Hepatocyte (in vitro differentiated cells): ENCODE results near the gene PPP1R3G. TPM values are rescaled to one million over a fixed set of nuclear protein-coding genes. Genes with fewer than 3 reads are reported as not detected.

Experiments used
- DNase-seq: peaks from one replicate; pipeline ENCODE4 v3.0.0-alpha.2; 2016; ENCODE audit warnings: low spot score
- H2AFZ ChIP-seq: fragments of 200-600 bp; sonication (generic); 2 replicates; pipeline ENCODE4 v1.6.0; 2016; ENCODE audit warnings: antibody characterized with exemption, mild to moderate bottlenecking
- H3K27ac ChIP-seq: fragments of 200-600 bp; sonication (generic); 2 replicates; pipeline ENCODE4 v1.5.1; 2016; ENCODE audit warnings: mild to moderate bottlenecking
- H3K27me3 ChIP-seq: fragments of 200-600 bp; sonication (generic); 2 replicates; pipeline ENCODE4 v1.6.1; 2016
- H3K36me3 ChIP-seq: fragments of 200-600 bp; sonication (generic); replicated peaks from 2 replicates; pipeline ENCODE4 v1.5.1; 2016; ENCODE audit warnings: low read depth; ENCODE audit not compliant: insufficient read depth
- H3K4me1 ChIP-seq: fragments of 200-600 bp; sonication (generic); 2 replicates; pipeline ENCODE4 v1.5.1; 2016; ENCODE audit warnings: mild to moderate bottlenecking, moderate library complexity; ENCODE audit not compliant: insufficient read depth
- H3K4me2 ChIP-seq: fragments of 200-600 bp; sonication (generic); 2 replicates; pipeline ENCODE4 v1.6.0; 2016
- H3K4me3 ChIP-seq: fragments of 200-600 bp; sonication (generic); 2 replicates; pipeline ENCODE4 v1.5.1; 2016; ENCODE audit warnings: mild to moderate bottlenecking
- H3K79me2 ChIP-seq: fragments of 200-600 bp; sonication (generic); 2 replicates; pipeline ENCODE4 v1.6.0; 2017; ENCODE audit warnings: mild to moderate bottlenecking
- H3K9me2 ChIP-seq: fragments of 200-600 bp; sonication (generic); replicated peaks from 2 replicates; pipeline ENCODE4 v1.6.0; 2017; ENCODE audit warnings: mild to moderate bottlenecking; ENCODE audit not compliant: insufficient read depth
- H3K9me3 ChIP-seq: fragments of 200-600 bp; sonication (generic); 2 replicates; pipeline ENCODE4 v1.5.1; 2016; ENCODE audit warnings: low read depth, mild to moderate bottlenecking
- H4K20me1 ChIP-seq: fragments of 200-600 bp; sonication (generic); 2 replicates; pipeline ENCODE4 v1.6.0; 2016; ENCODE audit warnings: mild to moderate bottlenecking; ENCODE audit not compliant: insufficient read depth, poor library complexity, severe bottlenecking
- CTCF ChIP-seq: fragments of 200-600 bp; sonication (generic); IDR thresholded peaks from 2 replicates; pipeline ENCODE4 v1.5.1; 2016; ENCODE audit warnings: antibody characterized with exemption, mild to moderate bottlenecking; ENCODE audit not compliant: poor library complexity
- EZH2 ChIP-seq: fragments of 200-600 bp; sonication (generic); IDR thresholded peaks from 2 replicates; pipeline ENCODE4 v1.6.1; 2016; ENCODE audit warnings: antibody characterized with exemption, mild to moderate bottlenecking, borderline replicate concordance
- EZH2phosphoT487 ChIP-seq: fragments of 200-600 bp; sonication (generic); IDR thresholded peaks from one replicate; pipeline ENCODE4 v1.6.1; 2018; ENCODE audit warnings: antibody characterized with exemption, mild to moderate bottlenecking, low read depth, moderate library complexity; ENCODE audit not compliant: unreplicated experiment, severe bottlenecking
- WGBS: methylation state at CpG from one replicate; pipeline ENCODE4 v1.1.6; 2016; ENCODE audit warnings: low lambda C conversion rate; ENCODE audit errors: missing lambda C conversion rate; 5-methylcytosine and 5-hydroxymethylcytosine counted together
- polyA plus RNA-seq: library from polyadenylated mRNA; unstranded; fragments of >200 nt; fragmentation: Nextera tagmentation; extraction: Ambion mirVana; gene quantifications from 2 replicates; pipeline ENCODE4 v1.2.1, GENCODE V29; 2016
- total RNA-seq: library from RNA; depleted of rRNA; stranded (reverse); fragments of >200 nt; gene quantifications from 2 replicates; pipeline ENCODE4 v1.2.3, GENCODE V29; 2014

Gene PPP1R3G
- total and polyA plus RNA-seq, 2 experiments from 2014 or later = 0.47 to 0.82 TPM

- WGBS = 73% methylated on average over 12 of the region's 12 CpGs
- Histone ChIP-seq H4K20me1 (no peaks in the 10 kb centered on the region), H3K79me2 (no peaks in the 10 kb centered on the region), H3K9me3 (no peaks in the 10 kb centered on the region), H3K27ac (no peak overlapping the region), H3K4me3 (no peak overlapping the region), H3K4me2 (no peak overlapping the region), H3K36me3 (no peaks in the 10 kb centered on the region), H3K27me3 (peaks cover 20% of the 10 kb centered on the region), H2AFZ (no peak overlapping the region), H3K4me1 (peaks cover 8% of the 10 kb centered on the region), H3K9me2 (no peaks in the 10 kb centered on the region)
- no peak for TF ChIP-seq EZH2phosphoT487
- no peak for TF ChIP-seq CTCF
- no peak for TF ChIP-seq EZH2
- peak; percentile 60 for DNase-seq
These were observed 2.4 kb upstream of the PPP1R3G start for GRCh38 chr6:5082487-5083306.

GRCh38 chr6:5083307-5083583, 1.9 kb upstream of the PPP1R3G start:
- 80% methylated on average over 4 of the region's 4 CpGs for WGBS
- DNase-seq = no peak
- H3K36me3 ChIP-seq = no peaks in the 10 kb centered on the region
- no peaks in the 10 kb centered on the region for H3K9me3 ChIP-seq
- H3K9me2 ChIP-seq = no peaks in the 10 kb centered on the region
- no peak overlapping the region for H3K4me2 ChIP-seq
- H4K20me1 ChIP-seq = no peaks in the 10 kb centered on the region
- H3K4me3 ChIP-seq = no peak overlapping the region
- H3K27me3 ChIP-seq = peaks cover 20% of the 10 kb centered on the region
- no peaks in the 10 kb centered on the region for H3K79me2 ChIP-seq
- H2AFZ ChIP-seq = no peak overlapping the region
- no peak for TF ChIP-seq EZH2
- peaks cover 8% of the 10 kb centered on the region for H3K4me1 ChIP-seq
- no peak overlapping the region for H3K27ac ChIP-seq

- no peak overlapping the region for H3K27ac ChIP-seq
- H3K4me1 ChIP-seq = peaks cover 8% of the 10 kb centered on the region
- peak overlapping the region; percentile 78 for H3K4me3 ChIP-seq
- H4K20me1 ChIP-seq = no peaks in the 10 kb centered on the region
- no peak for DNase-seq
- peaks cover 20% of the 10 kb centered on the region for H3K27me3 ChIP-seq
- H3K79me2 ChIP-seq = no peaks in the 10 kb centered on the region
- H3K36me3 ChIP-seq = no peaks in the 10 kb centered on the region
- no peaks in the 10 kb centered on the region for H3K9me3 ChIP-seq
- no peak for TF ChIP-seq CTCF
- peak overlapping the region; percentile 97 for H2AFZ ChIP-seq
- peak overlapping the region; percentile 100 for H3K4me2 ChIP-seq
- no peaks in the 10 kb centered on the region for H3K9me2 ChIP-seq
- 67% methylated on average over 18 of the region's 18 CpGs for WGBS
These were observed 1.3 kb upstream of the PPP1R3G start for GRCh38 chr6:5083813-5084359.

- Histone ChIP-seq H3K27ac (peak overlapping the region; percentile 11), H3K27me3 (peaks cover 20% of the 10 kb centered on the region), H3K4me2 (peak overlapping the region; percentile 100), H3K4me3 (peak overlapping the region; percentile 78), H2AFZ (peak overlapping the region; percentile 97), H3K36me3 (no peaks in the 10 kb centered on the region), H3K4me1 (peaks cover 8% of the 10 kb centered on the region), H3K9me2 (no peaks in the 10 kb centered on the region), H3K79me2 (no peaks in the 10 kb centered on the region), H3K9me3 (no peaks in the 10 kb centered on the region), H4K20me1 (no peaks in the 10 kb centered on the region)
- TF ChIP-seq EZH2phosphoT487 = no peak
- no peak for TF ChIP-seq EZH2
- no peak for TF ChIP-seq CTCF
- WGBS = 10% methylated on average over 5 of the region's 57 CpGs
- DNase-seq = peak; percentile 34
These were observed 771 bp upstream of the PPP1R3G start for GRCh38 chr6:5084360-5084780.
